ENCODE results near the gene TBX15. TPM values are rescaled to one million over a fixed set of nuclear protein-coding genes. Genes with fewer than 3 reads are reported as not detected.

Gene TBX15
- total and polyA plus RNA-seq, 10 donors, result 0.06 to 0.32 (median 0.11) TPM; not detected in 4

- no peaks in the 10 kb centered on the region for H3K36me3 ChIP-seq
- TF ChIP-seq, protein P1, sequence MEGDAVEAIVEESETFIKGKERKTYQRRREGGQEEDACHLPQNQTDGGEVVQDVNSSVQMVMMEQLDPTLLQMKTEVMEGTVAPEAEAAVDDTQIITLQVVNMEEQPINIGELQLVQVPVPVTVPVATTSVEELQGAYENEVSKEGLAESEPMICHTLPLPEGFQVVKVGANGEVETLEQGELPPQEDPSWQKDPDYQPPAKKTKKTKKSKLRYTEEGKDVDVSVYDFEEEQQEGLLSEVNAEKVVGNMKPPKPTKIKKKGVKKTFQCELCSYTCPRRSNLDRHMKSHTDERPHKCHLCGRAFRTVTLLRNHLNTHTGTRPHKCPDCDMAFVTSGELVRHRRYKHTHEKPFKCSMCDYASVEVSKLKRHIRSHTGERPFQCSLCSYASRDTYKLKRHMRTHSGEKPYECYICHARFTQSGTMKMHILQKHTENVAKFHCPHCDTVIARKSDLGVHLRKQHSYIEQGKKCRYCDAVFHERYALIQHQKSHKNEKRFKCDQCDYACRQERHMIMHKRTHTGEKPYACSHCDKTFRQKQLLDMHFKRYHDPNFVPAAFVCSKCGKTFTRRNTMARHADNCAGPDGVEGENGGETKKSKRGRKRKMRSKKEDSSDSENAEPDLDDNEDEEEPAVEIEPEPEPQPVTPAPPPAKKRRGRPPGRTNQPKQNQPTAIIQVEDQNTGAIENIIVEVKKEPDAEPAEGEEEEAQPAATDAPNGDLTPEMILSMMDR (IDR thresholded peaks at IDR 0.05 in 8 of 11, conservative IDR thresholded peaks at IDR 0.05 in 3 of 11), result no peak
- TF ChIP-seq POLR2A (IDR thresholded peaks at IDR 0.05) (no peak), POLR2AphosphoS5 (IDR thresholded peaks at IDR 0.05) (no peak)
- no peak overlapping the region for H3K27ac ChIP-seq
- peaks cover 8 to 63% (median 34%) of the 10 kb centered on the region in 6 donors for H3K4me1 ChIP-seq
- intact Hi-C loops (cut with DNase I; ENCODE audit: low total_unique reads), result no loop called here
- no peak for DNase-seq
- H3K4me3 ChIP-seq, result peak overlapping the region in 7 of 8 donors; percentile 16 to 59 (median 30)
- peaks cover 0 to 42% (median 0%) of the 10 kb centered on the region in 8 donors for H3K9me3 ChIP-seq
- WGBS, 5 donors, result 7 to 19% (median 10%) methylated on average over 41 to 42 of the region's 42 CpGs
- peaks cover 18 to 100% (median 100%) of the 10 kb centered on the region in 7 donors for H3K27me3 ChIP-seq (replicated peaks in 1 of 7)
Measured at GRCh38 chr1:118986555-118987467, 1.3 kb downstream of the TBX15 start.

GRCh38 chr1:118985640-118986554 is 2.2 kb downstream of the TBX15 start:
- no peak for DNase-seq
- H3K4me3 ChIP-seq, result peak overlapping the region in 1 of 8 donors; percentile 57
- H3K9me3 ChIP-seq, result peaks cover 0 to 42% (median 0%) of the 10 kb centered on the region in 8 donors
- TF ChIP-seq POLR2AphosphoS5 (IDR thresholded peaks at IDR 0.05) (no peak), POLR2A (IDR thresholded peaks at IDR 0.05) (no peak)
- TF ChIP-seq, protein P1 (IDR thresholded peaks at IDR 0.05 in 8 of 11, conservative IDR thresholded peaks at IDR 0.05 in 3 of 11), result no peak
- no peaks in the 10 kb centered on the region for H3K36me3 ChIP-seq
- peaks cover 18 to 100% (median 99%) of the 10 kb centered on the region in 7 donors for H3K27me3 ChIP-seq (replicated peaks in 1 of 7)
- intact Hi-C loops (cut with DNase I; ENCODE audit: low total_unique reads), result no loop called here
- WGBS, 5 donors, result 8 to 16% (median 12%) methylated on average over 34 of the region's 34 CpGs
- H3K4me1 ChIP-seq, result peaks cover 8 to 63% (median 34%) of the 10 kb centered on the region in 6 donors
- no peak overlapping the region for H3K27ac ChIP-seq

DNA sequence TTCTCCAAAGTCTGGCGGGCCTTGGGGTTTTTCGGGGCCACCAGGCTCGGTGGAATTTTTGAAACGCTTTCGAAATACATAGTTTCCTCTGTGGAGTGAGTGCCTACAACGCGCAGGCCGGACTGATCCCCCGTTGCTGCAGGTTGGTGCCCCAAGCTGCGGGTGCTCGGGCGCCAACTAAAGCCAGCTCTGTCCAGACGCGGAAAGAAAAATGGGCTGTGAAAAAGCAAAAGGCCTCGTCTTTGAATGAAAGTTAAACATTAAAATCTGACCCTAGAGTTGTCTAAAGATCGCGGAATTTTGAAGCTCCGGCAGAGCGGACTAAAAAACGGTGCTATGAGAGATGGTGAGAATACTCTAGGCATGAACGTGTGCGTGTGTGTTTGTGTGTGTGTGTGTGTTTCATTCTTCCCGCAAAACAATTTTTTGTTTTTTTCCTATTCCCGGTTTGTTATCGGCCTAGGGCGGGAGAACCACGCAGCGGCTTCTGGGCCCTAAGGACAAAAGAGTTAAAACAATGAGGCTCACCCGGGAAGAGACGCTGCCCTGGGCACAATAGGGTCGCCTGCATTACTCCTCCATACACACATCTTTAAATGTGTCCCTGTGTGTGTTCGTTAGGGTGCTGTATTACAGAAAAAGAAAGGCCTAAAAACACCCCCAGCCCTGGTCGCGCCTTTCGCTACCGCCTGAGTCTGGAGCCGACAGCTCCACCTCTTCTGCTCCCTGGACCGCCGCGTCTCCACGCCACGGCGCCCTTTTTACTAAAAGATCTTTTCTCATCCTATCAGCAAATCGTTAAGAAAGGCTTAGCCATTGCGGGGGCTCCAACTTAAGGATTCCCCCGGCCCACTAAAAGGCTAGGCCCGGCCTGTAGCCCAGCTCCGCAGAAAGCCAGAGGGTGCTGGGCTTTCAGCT is 3.2 kb downstream of the TBX15 start:
- intact Hi-C loops (cut with DNase I; ENCODE audit: low total_unique reads), result no loop called here
- no peak for DNase-seq
- no peak overlapping the region for H3K27ac ChIP-seq
- H3K36me3 ChIP-seq, result no peaks in the 10 kb centered on the region
- H3K4me3 ChIP-seq, result peak overlapping the region in 5 of 8 donors; percentile 5 to 57 (median 22)
- WGBS, 5 donors, result 10 to 21% (median 13%) methylated on average over 48 of the region's 48 CpGs
- H3K9me3 ChIP-seq, result peaks cover 0 to 42% (median 0%) of the 10 kb centered on the region in 8 donors
- TF ChIP-seq, protein P1 (IDR thresholded peaks at IDR 0.05 in 8 of 11, conservative IDR thresholded peaks at IDR 0.05 in 3 of 11), result no peak
- TF ChIP-seq POLR2AphosphoS5 (IDR thresholded peaks at IDR 0.05) (no peak), POLR2A (IDR thresholded peaks at IDR 0.05) (no peak)
- H3K4me1 ChIP-seq, result peaks cover 8 to 64% (median 36%) of the 10 kb centered on the region in 6 donors
- peaks cover 18 to 100% (median 99%) of the 10 kb centered on the region in 7 donors for H3K27me3 ChIP-seq (replicated peaks in 1 of 7)

Data from spleen (tissue), 11 donors.